Coronary artery (tissue), 2 donors: ENCODE results near the gene LRTM2.

ENCODE experiments used
- DNase-seq: peaks from one replicate; pipeline ENCODE4 v3.0.0-alpha.2; 2017; ENCODE audit warnings: low spot score
- H3K27ac ChIP-seq, 2 donors: fragments of 200-600 bp; sonication (generic); one replicate each; pipeline ENCODE4 v1.5.1; 2016 to 2019
- H3K4me3 ChIP-seq: fragments of 200-600 bp; sonication (generic); 2 replicates; pipeline ENCODE4 v1.5.1; 2016; ENCODE audit warnings: mild to moderate bottlenecking, moderate library complexity
- CTCF ChIP-seq: fragments of 200-600 bp; sonication (generic); IDR thresholded peaks from one replicate; pipeline ENCODE4 v1.5.1; 2019; ENCODE audit warnings: antibody characterized with exemption

The LRTM2 gene

GRCh38 chr12:1837541-1838204, 17.3 kb downstream of the LRTM2 start:
- DNase-seq, result no peak
- TF ChIP-seq CTCF, result no peak
- H3K4me3 ChIP-seq, result no peak overlapping the region
- H3K27ac ChIP-seq, result no peak overlapping the region

DNA sequence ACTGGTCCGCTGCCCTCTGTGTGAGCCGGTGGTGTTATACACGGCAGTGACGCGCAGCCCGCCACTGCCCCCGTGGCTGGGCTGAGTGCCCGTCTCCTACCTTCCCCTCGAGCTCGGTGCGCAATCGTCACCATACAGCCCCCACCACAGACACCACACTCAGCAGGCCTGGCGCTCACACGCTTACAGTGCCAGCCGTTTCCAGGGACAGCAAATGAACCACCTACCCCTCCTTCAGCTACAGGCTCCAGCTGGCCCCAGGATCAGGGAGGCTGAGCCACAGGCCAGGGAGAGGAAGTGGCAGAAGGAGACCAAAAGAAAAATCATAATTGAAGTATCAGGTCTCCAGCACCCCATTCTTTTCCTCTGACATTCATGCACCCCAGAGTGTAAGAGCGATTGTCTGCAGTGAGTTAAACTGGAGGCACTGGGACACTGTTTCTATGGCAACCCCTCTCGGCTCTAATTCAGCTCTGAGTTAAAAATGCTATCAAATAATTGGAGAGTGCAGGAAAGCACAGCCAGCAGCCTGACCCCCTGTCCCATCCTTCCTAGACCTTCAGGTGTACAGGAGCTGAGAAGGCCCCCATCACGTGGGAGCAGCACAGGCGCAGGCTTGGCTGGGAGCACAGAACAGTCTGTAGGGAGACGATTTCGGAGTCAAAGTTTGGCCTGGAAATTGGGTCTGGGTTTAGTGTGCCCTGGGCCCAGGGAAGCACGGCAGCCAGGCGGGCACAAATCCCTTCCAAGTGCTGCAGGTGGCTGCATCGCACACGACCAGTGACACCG, 18.0 kb downstream of the LRTM2 start:
- TF ChIP-seq CTCF, result no peak
- no peak for DNase-seq
- H3K4me3 ChIP-seq, result no peak overlapping the region
- H3K27ac ChIP-seq, result no peak overlapping the region

GRCh38 chr12:1838994-1839365, 18.6 kb downstream of the LRTM2 start:
- no peak overlapping the region for H3K4me3 ChIP-seq
- TF ChIP-seq CTCF, result no peak
- DNase-seq, result no peak
- no peak overlapping the region for H3K27ac ChIP-seq

DNA sequence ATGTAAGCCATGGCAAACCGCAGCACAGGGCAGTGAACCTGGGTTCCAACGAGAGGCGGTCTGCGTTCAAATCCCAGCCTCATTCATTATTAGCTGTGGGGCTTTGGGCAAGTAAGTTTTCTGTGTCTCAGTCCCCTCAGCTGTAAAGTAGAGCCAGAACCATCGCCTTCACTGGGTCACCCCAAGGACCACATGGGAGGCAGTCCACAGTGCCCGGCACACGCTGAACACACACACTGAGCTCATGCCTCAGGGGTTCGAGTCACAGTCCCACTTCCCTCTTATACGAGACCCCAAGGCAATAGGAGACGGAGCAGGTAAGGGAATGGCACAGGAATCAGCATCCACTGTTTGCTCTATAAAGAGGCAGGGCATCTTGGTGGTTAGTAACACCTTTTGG, 19.1 kb downstream of the LRTM2 start:
- TF ChIP-seq CTCF, result no peak
- H3K27ac ChIP-seq, result no peak overlapping the region
- DNase-seq, result no peak

GRCh38 chr12:1839956-1840951, 19.9 kb downstream of the LRTM2 start:
- Histone ChIP-seq H3K4me3 (no peak overlapping the region), H3K27ac (no peak overlapping the region)
- DNase-seq, result no peak
- TF ChIP-seq CTCF, result no peak

More for the DNA sequence above, 19.1 kb downstream of the LRTM2 start:
- no peak overlapping the region for H3K4me3 ChIP-seq

- no peak for TF ChIP-seq CTCF
- no peak for DNase-seq
- H3K27ac ChIP-seq, result no peak overlapping the region
- H3K4me3 ChIP-seq, result no peak overlapping the region
Measured at GRCh38 chr12:1840981-1841425, 20.6 kb downstream of the LRTM2 start.
